ENCODE results near the gene TMEM167A.

DNA sequence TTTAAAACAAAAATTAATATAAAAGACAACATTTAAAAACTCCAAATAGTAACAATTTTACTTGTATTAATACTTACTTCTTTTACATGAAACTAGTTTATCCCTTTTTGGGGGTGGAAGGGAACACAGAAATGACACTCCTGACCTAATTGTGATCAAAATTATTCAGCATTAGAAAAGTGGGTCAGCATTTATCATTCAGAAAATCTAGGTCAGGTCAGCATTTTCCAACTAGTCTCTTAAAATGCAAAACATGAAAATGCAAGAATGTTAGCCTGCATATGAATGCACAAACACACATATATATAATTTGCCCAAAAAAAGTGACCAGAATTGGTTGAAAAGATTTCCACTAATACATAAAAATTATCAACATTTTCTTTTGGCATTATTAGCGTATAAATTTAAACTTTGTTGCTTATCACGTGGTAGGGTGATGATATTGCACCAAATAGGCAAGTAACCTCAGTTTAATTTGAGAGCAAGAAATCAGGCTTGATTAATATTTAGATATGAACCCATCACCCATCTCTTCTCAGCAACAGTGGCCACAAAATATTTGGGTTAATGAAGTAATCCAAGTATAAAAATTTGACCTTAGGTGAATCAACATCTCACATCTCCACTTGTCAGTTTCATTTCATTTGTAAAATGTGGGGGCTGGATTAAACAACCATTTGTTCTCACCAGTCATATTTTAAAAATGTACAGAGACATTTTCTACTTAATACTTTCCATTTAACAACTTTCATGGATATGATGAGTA lies 5.7 kb downstream of the TMEM167A start:
- TF ChIP-seq POLR2AphosphoS5 (IDR thresholded peaks at IDR 0.05; ENCODE audit: low read depth, low read length) (no peak), SIN3A (IDR thresholded peaks at IDR 0.05; ENCODE audit: borderline replicate concordance, insufficient read depth, low read length) (no peak), TAF1 (IDR thresholded peaks at IDR 0.05; ENCODE audit: borderline replicate concordance, insufficient read depth, low read length) (no peak), FOXP2 (optimal IDR thresholded peaks at IDR 0.05; ENCODE audit: borderline replicate concordance, extremely low read depth, extremely low read length, insufficient read depth) (no peak)
- TF ChIP-seq, protein P1, sequence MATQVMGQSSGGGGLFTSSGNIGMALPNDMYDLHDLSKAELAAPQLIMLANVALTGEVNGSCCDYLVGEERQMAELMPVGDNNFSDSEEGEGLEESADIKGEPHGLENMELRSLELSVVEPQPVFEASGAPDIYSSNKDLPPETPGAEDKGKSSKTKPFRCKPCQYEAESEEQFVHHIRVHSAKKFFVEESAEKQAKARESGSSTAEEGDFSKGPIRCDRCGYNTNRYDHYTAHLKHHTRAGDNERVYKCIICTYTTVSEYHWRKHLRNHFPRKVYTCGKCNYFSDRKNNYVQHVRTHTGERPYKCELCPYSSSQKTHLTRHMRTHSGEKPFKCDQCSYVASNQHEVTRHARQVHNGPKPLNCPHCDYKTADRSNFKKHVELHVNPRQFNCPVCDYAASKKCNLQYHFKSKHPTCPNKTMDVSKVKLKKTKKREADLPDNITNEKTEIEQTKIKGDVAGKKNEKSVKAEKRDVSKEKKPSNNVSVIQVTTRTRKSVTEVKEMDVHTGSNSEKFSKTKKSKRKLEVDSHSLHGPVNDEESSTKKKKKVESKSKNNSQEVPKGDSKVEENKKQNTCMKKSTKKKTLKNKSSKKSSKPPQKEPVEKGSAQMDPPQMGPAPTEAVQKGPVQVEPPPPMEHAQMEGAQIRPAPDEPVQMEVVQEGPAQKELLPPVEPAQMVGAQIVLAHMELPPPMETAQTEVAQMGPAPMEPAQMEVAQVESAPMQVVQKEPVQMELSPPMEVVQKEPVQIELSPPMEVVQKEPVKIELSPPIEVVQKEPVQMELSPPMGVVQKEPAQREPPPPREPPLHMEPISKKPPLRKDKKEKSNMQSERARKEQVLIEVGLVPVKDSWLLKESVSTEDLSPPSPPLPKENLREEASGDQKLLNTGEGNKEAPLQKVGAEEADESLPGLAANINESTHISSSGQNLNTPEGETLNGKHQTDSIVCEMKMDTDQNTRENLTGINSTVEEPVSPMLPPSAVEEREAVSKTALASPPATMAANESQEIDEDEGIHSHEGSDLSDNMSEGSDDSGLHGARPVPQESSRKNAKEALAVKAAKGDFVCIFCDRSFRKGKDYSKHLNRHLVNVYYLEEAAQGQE (IDR thresholded peaks at IDR 0.05; ENCODE audit: insufficient read depth in 1 of 2, low read depth in 2 of 2, low read length in 2 of 2): no peak
